HG03039 (cell line): Measurements from ENCODE around the gene FIP1L1.

Experiments
- ATAC-seq: cut with Tn5 transposase; IDR thresholded peaks from one replicate; pipeline ENCODE4 v1.9.1; 2021; ENCODE audit warnings: mild to moderate bottlenecking, moderate library complexity; ENCODE audit not compliant: unreplicated experiment

FIP1L1 gene

DNA sequence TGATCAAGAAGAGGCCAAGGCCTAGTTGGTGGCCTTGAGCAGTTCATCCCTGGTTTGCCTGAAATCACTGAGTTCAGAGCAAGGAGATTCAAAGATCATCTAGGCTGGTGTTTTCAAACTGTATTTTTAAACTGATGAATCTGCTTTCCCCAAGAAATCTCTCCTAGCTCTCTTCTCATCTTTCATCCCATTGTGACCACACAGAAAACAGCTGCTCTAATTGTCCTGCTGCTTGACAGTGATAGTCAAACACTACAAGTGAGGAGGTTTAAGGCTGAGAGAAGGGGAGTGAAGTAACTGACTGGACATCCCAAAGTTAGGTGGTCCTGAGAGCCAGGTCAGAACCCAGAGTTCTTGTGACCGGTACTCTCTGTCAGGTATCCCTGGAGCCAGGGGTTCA is 122.3 kb downstream of the FIP1L1 start:
- no peak for ATAC-seq

DNA sequence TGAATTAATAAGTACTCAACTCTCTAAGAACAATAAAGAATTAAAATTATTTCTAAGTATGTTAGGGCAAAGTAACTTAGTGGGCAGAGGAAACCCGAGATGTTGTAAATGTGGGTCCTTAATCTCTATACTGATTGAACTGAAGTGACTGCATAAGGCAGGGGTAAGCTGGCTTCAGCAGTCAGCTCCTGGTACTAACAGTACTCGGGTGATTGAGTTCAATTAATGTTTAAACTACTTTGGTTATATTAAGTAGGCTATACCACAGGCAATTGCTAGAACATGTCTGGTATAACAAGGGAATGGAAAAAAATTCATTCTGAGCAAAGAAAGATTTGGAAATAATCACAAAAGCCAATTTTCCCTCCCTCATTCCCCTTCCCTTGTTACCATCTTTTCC is 123.1 kb downstream of the FIP1L1 start:
- ATAC-seq, result no peak

- no peak for ATAC-seq
Observed at GRCh38 chr4:53501561-53501960, 124.1 kb downstream of the FIP1L1 start.

DNA sequence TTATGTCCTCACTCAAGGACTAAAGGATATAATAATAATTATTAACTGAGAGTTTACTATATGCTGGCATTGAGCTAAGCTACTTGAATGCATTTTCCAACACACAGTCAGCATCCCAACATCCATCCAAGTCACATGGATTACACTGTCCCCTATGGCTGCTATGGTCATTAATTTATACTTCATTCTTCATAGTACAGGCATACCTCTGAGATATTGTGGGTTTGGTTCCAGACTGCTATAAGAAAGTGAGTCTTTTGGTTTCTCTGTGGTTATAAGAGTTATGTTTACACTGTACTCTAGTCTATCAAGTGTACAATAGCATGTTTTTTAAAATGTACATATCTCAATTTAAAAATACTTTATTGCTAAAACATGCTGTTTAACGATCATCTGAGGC is 124.7 kb downstream of the FIP1L1 start:
- ATAC-seq, result no peak

- ATAC-seq, result no peak
Observed at GRCh38 chr4:53505947-53506346, 128.5 kb downstream of the FIP1L1 start.

GRCh38 chr4:53507058-53507457 is 129.6 kb downstream of the FIP1L1 start:
- no peak for ATAC-seq

- ATAC-seq, result no peak
Observed at GRCh38 chr4:53507671-53508286, 130.3 kb downstream of the FIP1L1 start.

DNA sequence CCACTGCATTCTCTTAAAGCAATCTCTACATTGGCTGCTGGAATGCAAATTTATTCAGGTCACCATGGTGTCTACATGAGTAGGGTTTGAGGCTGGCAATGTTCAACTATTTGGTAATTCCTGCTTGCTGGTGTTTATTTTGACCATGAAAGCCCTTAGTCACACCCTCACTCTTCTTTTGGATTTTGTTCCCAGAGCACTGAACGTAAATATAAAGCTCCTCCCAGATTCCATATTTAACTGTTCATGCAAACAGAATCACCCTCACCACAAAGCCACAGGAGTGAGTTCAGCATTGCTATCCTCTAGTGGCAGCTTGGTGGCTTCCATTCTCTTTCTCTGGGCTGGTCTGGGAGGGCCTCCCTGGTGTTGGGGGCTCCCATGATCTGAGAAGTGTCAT is 131.0 kb downstream of the FIP1L1 start:
- no peak for ATAC-seq

GRCh38 chr4:53510321-53510720 is 132.9 kb downstream of the FIP1L1 start:
- ATAC-seq, result no peak
